GM12891 (cell line): ENCODE data around the gene SYCP2.

Experiments used
- PAX5 ChIP-seq: IDR thresholded peaks from 2 replicates; pipeline ENCODE4 v1.6.1; 2011; ENCODE audit warnings: low read length, moderate library complexity, mild to moderate bottlenecking; ENCODE audit not compliant: insufficient read depth, severe bottlenecking
- POLR2A ChIP-seq: IDR thresholded peaks from 2 replicates; pipeline ENCODE4 v1.6.1; 2011; ENCODE audit warnings: low read depth, low read length, control low read depth
- POLR2AphosphoS5 ChIP-seq: IDR thresholded peaks from 2 replicates; pipeline ENCODE4 v1.6.1; 2011; ENCODE audit warnings: low read depth, low read length, control low read depth
- TAF1 ChIP-seq: IDR thresholded peaks from 2 replicates; pipeline ENCODE4 v1.6.1; 2011; ENCODE audit warnings: low read depth, low read length, control low read depth

GRCh38 chr20:59902470-59902869, 31.0 kb downstream of the SYCP2 start:
- no peak for TF ChIP-seq POLR2A
- TF ChIP-seq POLR2AphosphoS5: no peak
- TF ChIP-seq PAX5: no peak
- TF ChIP-seq TAF1: no peak
